GM04503 (cell line): ENCODE data around the gene ZHX3.
"Not testable (repeated sequence)": the region's sequence is repeated elsewhere in the genome, so short reads cannot be mapped to it uniquely, and the experiment has no call there.

Source experiments
- DNase-seq: peaks from one replicate; pipeline ENCODE4 v3.0.0-alpha.2; 2012; ENCODE audit warnings: low read depth

Gene ZHX3

GRCh38 chr20:41134362-41135186 lies 183.0 kb downstream of the ZHX3 start:
- DNase-seq: no peak

GRCh38 chr20:41133709-41134361 lies 183.7 kb downstream of the ZHX3 start:
- no peak for DNase-seq

- DNase-seq: not testable (repeated sequence)
Observed at GRCh38 chr20:41132388-41132775, 185.1 kb downstream of the ZHX3 start.

- no peak for DNase-seq
Observed at GRCh38 chr20:41131594-41132387, 185.7 kb downstream of the ZHX3 start.
